ENCODE data around the gene SLC26A3.

GRCh38 chr7:107783648-107784047, 19.4 kb downstream of the SLC26A3 start:
- no peak for TF ChIP-seq EZH2 (IDR thresholded peaks at IDR 0.05; ENCODE audit: insufficient read depth, poor library complexity, severe bottlenecking)
- TF ChIP-seq EZH2phosphoT487 (IDR thresholded peaks at IDR 0.05; ENCODE audit: insufficient read depth, low read depth) = no peak

Data from GM23248 (cell line).